Loucy (cell line): Measurements from ENCODE around the gene PLA2G4C.

ENCODE experiments used
- CTCF ChIP-seq: fragments of 200-600 bp; sonication (generic); conservative IDR thresholded peaks from 2 replicates; pipeline ENCODE4 v1.5.1; 2014; ENCODE audit warnings: mild to moderate bottlenecking, antibody characterized with exemption, low read length
- EZH2phosphoT487 ChIP-seq: fragments of 200-600 bp; IDR thresholded peaks from 2 replicates; pipeline ENCODE4 v1.6.1; 2018; ENCODE audit warnings: antibody characterized with exemption, mild to moderate bottlenecking, moderate library complexity, borderline replicate concordance

GRCh38 chr19:48135411-48135810 lies 24.8 kb upstream of the PLA2G4C start:
- TF ChIP-seq CTCF (no peak), EZH2phosphoT487 (no peak)
